RWPE2 (cell line): ENCODE data around the gene DVL2.
A peak's percentile ranks its signal among the peaks of the same experiment; 100 is the strongest.

Experiments used
- ATAC-seq: fragments of 200-7000 bp; cut with Tn5 transposase; 3 replicates; pipeline ENCODE4 v1.9.1; 2021; ENCODE audit warnings: low read depth
- DNase-seq: peaks from one replicate; pipeline ENCODE4 v3.0.0-alpha.2; 2020; ENCODE audit warnings: low spot score
- H3K27ac ChIP-seq: fragments of 450-650 bp; 2 replicates; pipeline ENCODE4 v1.5.1; 2017; ENCODE audit warnings: mild to moderate bottlenecking; ENCODE audit not compliant: poor library complexity, severe bottlenecking
- H3K27me3 ChIP-seq: fragments of 250-450 bp; sonication (Bioruptor Pico); 2 replicates; pipeline ENCODE4 v1.5.1; 2021; ENCODE audit warnings: mild to moderate bottlenecking, moderate library complexity; ENCODE audit not compliant: insufficient read depth, poor library complexity, severe bottlenecking
- H3K36me3 ChIP-seq: fragments of 250-450 bp; sonication (Bioruptor Pico); 2 replicates; pipeline ENCODE4 v1.5.1; 2020; ENCODE audit warnings: low read depth, mild to moderate bottlenecking, moderate library complexity
- H3K4me1 ChIP-seq: fragments of 250-450 bp; sonication (Bioruptor Pico); 2 replicates; pipeline ENCODE4 v1.5.1; 2021; ENCODE audit warnings: mild to moderate bottlenecking, moderate library complexity; ENCODE audit not compliant: insufficient read depth, poor library complexity, severe bottlenecking
- H3K4me3 ChIP-seq: fragments of 250-450 bp; sonication (Bioruptor Pico); 2 replicates; pipeline ENCODE4 v1.5.1; 2021; ENCODE audit warnings: mild to moderate bottlenecking, moderate library complexity; ENCODE audit not compliant: severe bottlenecking
- H3K9me3 ChIP-seq: fragments of 250-450 bp; sonication (Bioruptor Pico); 2 replicates; pipeline ENCODE4 v1.5.1; 2021; ENCODE audit warnings: mild to moderate bottlenecking, moderate library complexity; ENCODE audit not compliant: severe bottlenecking
- TF ChIP-seq, protein P1 (sequence below): fragments of 450-650 bp; IDR thresholded peaks from one replicate; pipeline ENCODE4 v1.5.1; 2017; ENCODE audit warnings: mild to moderate bottlenecking, moderate library complexity; ENCODE audit not compliant: poor library complexity, severe bottlenecking

DVL2 gene

DNA sequence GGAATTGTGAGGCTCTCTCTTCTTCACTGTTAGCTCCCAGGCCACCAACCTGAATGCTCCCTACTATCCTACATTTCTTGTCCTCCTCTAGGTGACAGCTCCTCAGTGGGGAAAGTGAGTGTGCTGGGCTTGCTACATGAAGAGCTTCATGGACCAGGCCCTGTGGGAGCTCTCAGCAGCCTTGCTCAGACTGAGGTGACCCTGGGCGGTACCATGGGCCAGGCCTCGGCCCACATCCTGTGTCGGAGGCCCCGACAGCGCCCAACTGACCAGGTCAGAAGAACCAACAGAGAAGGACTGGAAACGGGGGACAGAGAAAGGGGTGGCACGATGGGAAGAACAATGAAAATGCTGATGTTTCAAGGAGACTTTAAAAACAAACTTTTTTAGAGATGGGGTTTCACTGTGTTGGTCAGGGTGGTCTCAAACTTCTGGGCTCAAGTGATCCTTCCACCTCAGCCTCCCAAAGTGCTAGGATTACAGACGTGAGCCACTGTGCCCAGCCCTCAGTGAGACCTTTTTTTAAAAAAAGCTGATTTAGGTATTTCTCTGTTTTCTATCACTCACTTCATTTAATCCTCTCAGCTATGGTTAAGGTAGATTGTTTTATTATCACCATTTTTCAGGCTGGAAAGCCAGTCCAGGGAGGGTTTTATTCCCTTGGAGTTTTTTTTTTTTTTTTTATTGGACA lies 22.6 kb upstream of the DVL2 start:
- TF ChIP-seq, protein P1, sequence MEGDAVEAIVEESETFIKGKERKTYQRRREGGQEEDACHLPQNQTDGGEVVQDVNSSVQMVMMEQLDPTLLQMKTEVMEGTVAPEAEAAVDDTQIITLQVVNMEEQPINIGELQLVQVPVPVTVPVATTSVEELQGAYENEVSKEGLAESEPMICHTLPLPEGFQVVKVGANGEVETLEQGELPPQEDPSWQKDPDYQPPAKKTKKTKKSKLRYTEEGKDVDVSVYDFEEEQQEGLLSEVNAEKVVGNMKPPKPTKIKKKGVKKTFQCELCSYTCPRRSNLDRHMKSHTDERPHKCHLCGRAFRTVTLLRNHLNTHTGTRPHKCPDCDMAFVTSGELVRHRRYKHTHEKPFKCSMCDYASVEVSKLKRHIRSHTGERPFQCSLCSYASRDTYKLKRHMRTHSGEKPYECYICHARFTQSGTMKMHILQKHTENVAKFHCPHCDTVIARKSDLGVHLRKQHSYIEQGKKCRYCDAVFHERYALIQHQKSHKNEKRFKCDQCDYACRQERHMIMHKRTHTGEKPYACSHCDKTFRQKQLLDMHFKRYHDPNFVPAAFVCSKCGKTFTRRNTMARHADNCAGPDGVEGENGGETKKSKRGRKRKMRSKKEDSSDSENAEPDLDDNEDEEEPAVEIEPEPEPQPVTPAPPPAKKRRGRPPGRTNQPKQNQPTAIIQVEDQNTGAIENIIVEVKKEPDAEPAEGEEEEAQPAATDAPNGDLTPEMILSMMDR: no peak
- Histone ChIP-seq H3K9me3 (no peaks in the 10 kb centered on the region), H3K4me1 (peaks cover 16% of the 10 kb centered on the region), H3K4me3 (no peak overlapping the region), H3K27ac (no peak overlapping the region), H3K36me3 (peaks cover 74% of the 10 kb centered on the region), H3K27me3 (no peaks in the 10 kb centered on the region)
- DNase-seq: no peak
- ATAC-seq: no peak

DNA sequence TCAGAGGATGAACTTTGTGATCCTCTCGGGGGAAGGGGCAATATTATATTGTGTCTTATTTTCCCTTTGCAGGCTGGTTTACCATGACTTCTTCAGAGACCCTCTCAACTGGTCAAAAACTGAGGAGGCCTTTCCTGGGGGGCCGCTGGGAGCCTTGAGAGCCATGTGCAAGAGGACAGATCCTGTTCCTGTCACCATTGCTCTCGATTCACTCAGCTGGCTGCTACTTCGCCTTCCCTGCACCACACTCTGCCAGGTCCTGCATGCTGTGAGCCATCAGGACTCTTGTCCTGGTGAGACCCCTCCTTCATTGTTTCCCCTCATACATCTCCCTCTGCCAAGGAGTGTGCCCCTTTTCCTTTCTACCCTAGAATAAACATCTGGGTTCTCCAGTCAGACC lies 20.2 kb upstream of the DVL2 start:
- H3K36me3 ChIP-seq: peaks cover 56% of the 10 kb centered on the region

DNA sequence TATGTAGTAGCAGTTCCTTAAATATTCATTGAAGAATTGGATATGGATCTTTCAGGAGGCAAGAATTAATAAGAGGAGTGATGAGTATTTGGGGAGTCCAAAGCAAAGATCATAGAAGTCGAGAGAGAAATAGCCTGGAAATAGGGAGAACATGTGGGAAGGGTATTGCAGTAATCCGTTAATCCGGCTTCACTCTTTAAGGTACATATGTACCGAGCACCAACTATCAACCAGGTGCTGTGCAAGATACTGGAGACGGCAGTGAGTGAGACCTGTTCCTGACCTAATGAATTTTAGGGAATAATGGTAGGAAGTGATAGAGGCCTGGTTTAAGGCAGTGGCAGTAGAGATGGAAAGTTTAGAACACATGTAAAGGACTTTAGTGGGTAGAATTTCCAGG lies 18.8 kb upstream of the DVL2 start:
- Histone ChIP-seq H3K4me3 (peak overlapping the region; percentile 62), H3K4me1 (no peaks in the 10 kb centered on the region), H3K27me3 (no peaks in the 10 kb centered on the region), H3K9me3 (no peaks in the 10 kb centered on the region), H3K27ac (peak overlapping the region; percentile 70), H3K36me3 (peaks cover 41% of the 10 kb centered on the region)
- ATAC-seq (no peak), DNase-seq (no peak)
- TF ChIP-seq, protein P1: no peak

More for the DNA sequence above, 20.2 kb upstream of the DVL2 start:
- no peaks in the 10 kb centered on the region for H3K27me3 ChIP-seq
- H3K4me3 ChIP-seq: no peak overlapping the region
- DNase-seq: no peak
- no peaks in the 10 kb centered on the region for H3K9me3 ChIP-seq
- ATAC-seq: no peak
- H3K27ac ChIP-seq: no peak overlapping the region
- TF ChIP-seq, protein P1: no peak
- peaks cover 8% of the 10 kb centered on the region for H3K4me1 ChIP-seq

DNA sequence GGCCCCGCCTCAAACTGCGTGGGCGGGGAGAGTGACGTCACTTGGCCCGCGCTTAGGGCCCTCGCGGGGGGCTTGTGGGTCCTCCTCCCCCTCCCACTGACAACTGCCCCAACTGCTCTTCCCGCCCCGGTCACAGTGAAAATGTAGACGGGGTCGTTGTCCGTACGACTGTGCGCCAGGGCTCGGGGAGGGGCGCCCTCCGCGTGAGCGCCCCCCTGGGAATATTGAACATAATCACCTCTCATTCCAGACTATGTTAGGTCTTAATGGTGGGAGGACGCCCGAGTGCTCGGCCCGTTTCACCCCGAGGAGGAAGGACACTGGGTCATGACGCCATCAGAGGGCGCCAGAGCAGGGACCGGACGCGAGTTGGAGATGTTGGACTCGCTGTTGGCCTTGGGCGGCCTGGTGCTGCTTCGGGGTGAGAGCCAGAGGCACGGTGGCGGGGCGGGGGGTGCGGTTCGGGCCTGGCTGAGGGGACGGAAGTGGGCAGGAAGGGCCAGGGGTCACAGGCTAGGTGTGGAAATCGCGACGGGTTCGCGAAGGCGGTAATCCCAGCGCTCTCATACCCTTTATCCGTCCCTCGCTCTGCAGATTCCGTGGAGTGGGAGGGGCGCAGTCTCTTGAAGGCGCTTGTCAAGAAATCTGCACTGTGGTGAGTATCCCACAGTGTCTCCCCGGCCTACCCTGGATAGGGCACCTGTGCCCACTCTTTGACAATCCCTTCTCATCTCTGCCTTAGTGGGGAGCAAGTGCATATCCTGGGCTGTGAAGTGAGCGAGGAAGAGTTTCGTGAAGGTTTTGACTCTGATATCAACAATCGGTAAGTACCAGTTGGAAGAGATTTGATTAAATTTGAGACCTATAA lies 18.1 kb upstream of the DVL2 start, which contains the start of gene ELP5:
ELP5 (plus strand) TSS at position 40 of the 868 bp plus-strand sequence; CDS start at position 376, 336 bp downstream.
- peak; percentile 66 for ATAC-seq
- Histone ChIP-seq H3K27me3 (no peaks in the 10 kb centered on the region), H3K36me3 (peaks cover 35% of the 10 kb centered on the region), H3K27ac (peak within 1 kb of the TSS; percentile 70), H3K4me1 (no peaks in the 10 kb centered on the region), H3K9me3 (no peaks in the 10 kb centered on the region), H3K4me3 (peak within 1 kb of the TSS; percentile 62)
- DNase-seq: peak; percentile 92
- TF ChIP-seq, protein P1: peak; percentile 47
